ENCODE results near the gene TRAPPC8. TPM values are rescaled to one million over a fixed set of nuclear protein-coding genes. Genes with fewer than 3 reads are reported as not detected.
"Not testable (repeated sequence)": the region's sequence is repeated elsewhere in the genome, so short reads cannot be mapped to it uniquely, and the experiment has no call there.

TRAPPC8 gene
- total RNA-seq, 1 donor from 2014 or later: 39.8 TPM

DNA sequence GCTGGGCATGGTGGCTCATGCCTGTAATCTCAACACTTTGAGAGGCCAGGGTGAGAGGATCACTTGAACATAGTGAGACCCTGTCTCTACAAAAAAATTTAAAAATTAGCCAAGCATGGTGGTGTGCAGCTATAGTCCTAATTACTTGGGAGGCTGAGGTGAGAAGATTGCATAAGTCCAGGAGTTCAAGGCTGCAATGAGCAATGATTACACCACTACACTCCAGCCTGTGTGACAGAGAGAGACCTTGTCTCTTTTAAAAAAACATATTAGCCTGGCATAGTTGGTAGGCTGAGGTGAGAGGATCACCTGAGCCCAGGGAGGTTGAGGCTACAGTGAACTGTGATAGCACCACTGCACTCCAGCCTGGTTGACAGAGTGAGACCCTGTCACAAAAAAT is 13.7 kb downstream of the TRAPPC8 start:
- Mint-ChIP-seq H3K4me3 (no peak overlapping the region), H3K4me1 (peaks cover 17% of the 10 kb centered on the region), H3K27ac (no peak overlapping the region), H3K36me3 (peaks cover 28% of the 10 kb centered on the region), H3K27me3 (ENCODE audit: low read depth) (no peaks in the 10 kb centered on the region), H3K9me3 (peaks cover 15% of the 10 kb centered on the region)
- TF ChIP-seq, protein P1, sequence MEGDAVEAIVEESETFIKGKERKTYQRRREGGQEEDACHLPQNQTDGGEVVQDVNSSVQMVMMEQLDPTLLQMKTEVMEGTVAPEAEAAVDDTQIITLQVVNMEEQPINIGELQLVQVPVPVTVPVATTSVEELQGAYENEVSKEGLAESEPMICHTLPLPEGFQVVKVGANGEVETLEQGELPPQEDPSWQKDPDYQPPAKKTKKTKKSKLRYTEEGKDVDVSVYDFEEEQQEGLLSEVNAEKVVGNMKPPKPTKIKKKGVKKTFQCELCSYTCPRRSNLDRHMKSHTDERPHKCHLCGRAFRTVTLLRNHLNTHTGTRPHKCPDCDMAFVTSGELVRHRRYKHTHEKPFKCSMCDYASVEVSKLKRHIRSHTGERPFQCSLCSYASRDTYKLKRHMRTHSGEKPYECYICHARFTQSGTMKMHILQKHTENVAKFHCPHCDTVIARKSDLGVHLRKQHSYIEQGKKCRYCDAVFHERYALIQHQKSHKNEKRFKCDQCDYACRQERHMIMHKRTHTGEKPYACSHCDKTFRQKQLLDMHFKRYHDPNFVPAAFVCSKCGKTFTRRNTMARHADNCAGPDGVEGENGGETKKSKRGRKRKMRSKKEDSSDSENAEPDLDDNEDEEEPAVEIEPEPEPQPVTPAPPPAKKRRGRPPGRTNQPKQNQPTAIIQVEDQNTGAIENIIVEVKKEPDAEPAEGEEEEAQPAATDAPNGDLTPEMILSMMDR (IDR thresholded peaks at IDR 0.05; ENCODE audit: unreplicated experiment): no peak
- no peak for DNase-seq (ENCODE audit: low spot score in 2 of 2, unreplicated experiment in 2 of 2)

DNA sequence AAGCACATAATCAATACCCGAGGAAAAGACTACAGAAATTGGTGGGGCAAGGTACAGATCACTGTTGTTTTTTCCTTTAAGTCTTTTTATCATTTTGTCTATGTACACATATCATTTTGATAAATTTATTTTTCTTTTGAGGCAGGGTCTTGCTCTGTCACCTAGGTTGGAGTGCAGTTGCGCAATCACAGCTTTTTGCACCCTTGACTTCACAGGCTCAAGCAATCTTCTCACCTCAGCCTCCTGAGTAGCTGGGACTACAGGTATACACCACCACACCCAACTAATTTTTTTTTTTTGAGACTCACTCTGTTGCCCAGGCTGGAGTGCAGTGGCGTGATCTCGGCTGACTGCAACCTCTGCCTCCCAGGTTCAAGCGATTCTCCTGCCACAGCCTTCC is 15.9 kb downstream of the TRAPPC8 start:
- peaks cover 15% of the 10 kb centered on the region for H3K9me3 Mint-ChIP-seq
- peaks cover 33% of the 10 kb centered on the region for H3K36me3 Mint-ChIP-seq

DNA sequence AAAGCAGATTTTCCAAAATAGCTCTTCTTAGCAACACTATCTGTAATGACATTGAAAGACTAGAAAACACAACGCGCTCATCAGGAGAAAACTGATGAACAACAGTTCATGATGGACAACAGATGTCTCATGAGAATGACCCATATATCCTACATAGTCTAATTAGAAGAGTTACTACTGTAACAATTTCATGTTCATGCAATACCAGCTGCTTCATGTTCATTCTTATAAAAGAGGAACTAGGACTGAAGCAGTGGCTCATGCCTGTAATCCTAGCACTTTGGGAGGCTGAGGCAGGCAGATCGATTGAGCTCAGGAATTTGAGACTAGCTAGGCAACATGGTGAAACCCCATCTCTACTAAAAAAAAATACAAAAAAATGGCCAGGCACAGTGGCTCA is 22.7 kb downstream of the TRAPPC8 start:
- H3K27me3 Mint-ChIP-seq (ENCODE audit: low read depth): no peaks in the 10 kb centered on the region
- H3K4me3 Mint-ChIP-seq: no peak overlapping the region
- H3K36me3 Mint-ChIP-seq: peaks cover 22% of the 10 kb centered on the region
- H3K27ac Mint-ChIP-seq: no peak overlapping the region
- H3K4me1 Mint-ChIP-seq: peaks cover 3% of the 10 kb centered on the region
- peaks cover 7% of the 10 kb centered on the region for H3K9me3 Mint-ChIP-seq
- DNase-seq (ENCODE audit: low spot score in 2 of 2, unreplicated experiment in 2 of 2): no peak
- TF ChIP-seq, protein P1 (IDR thresholded peaks at IDR 0.05; ENCODE audit: unreplicated experiment): no peak

More for the DNA sequence above, 15.9 kb downstream of the TRAPPC8 start:
- H3K27me3 Mint-ChIP-seq (ENCODE audit: low read depth); H3K4me3 Mint-ChIP-seq; H3K27ac Mint-ChIP-seq; DNase-seq (ENCODE audit: low spot score in 2 of 2, unreplicated experiment in 2 of 2): not testable (repeated sequence)
- H3K4me1 Mint-ChIP-seq: peaks cover 13% of the 10 kb centered on the region

DNA sequence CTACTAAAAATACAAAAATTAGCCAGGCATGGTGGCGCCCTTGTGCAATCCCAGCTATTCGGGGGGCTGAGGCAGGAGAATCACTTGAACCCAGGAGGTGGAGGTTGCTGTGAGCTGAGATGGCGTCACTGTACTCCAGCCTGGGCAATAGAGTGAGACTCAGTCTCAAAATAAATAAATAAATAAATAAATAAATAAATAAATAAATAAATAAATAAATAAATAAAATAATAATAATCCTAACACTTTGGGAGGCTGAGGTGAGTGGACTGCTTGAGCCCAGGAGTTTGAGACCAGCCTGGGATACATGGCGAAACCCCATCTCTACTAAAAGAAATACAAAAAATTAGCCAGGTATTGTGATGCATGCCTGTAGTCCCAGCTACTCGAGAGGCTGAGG is 23.6 kb downstream of the TRAPPC8 start:
- peaks cover 21% of the 10 kb centered on the region for H3K36me3 Mint-ChIP-seq
- H3K4me1 Mint-ChIP-seq; H3K27ac Mint-ChIP-seq; DNase-seq (ENCODE audit: low spot score in 2 of 2, unreplicated experiment in 2 of 2); H3K9me3 Mint-ChIP-seq; H3K4me3 Mint-ChIP-seq; H3K27me3 Mint-ChIP-seq (ENCODE audit: low read depth): not testable (repeated sequence)

DNA sequence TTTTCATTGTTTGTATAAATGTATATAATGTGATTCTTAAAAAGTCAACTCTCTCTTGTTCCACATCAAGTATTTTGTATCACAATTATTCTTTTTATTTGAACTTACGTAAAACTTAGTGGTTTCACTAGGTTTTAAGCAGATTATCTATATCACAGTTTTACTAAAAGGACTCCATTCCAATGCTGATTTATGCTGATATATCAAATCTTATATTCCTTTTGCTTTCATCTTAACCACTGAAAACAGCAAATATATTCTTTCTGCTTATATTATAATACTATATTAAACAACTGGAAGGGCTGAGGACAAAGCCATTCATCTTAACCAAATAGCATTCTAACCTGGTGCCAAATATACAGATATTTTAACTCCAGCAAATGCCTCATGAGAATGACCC is 24.2 kb downstream of the TRAPPC8 start:
- H3K4me1 Mint-ChIP-seq: no peaks in the 10 kb centered on the region
- H3K27me3 Mint-ChIP-seq (ENCODE audit: low read depth): no peaks in the 10 kb centered on the region
- no peak overlapping the region for H3K27ac Mint-ChIP-seq
- DNase-seq (ENCODE audit: low spot score in 2 of 2, unreplicated experiment in 2 of 2): no peak
- peaks cover 21% of the 10 kb centered on the region for H3K36me3 Mint-ChIP-seq
- H3K9me3 Mint-ChIP-seq: no peaks in the 10 kb centered on the region
- TF ChIP-seq, protein P1 (IDR thresholded peaks at IDR 0.05; ENCODE audit: unreplicated experiment): no peak
- H3K4me3 Mint-ChIP-seq: no peak overlapping the region

DNA sequence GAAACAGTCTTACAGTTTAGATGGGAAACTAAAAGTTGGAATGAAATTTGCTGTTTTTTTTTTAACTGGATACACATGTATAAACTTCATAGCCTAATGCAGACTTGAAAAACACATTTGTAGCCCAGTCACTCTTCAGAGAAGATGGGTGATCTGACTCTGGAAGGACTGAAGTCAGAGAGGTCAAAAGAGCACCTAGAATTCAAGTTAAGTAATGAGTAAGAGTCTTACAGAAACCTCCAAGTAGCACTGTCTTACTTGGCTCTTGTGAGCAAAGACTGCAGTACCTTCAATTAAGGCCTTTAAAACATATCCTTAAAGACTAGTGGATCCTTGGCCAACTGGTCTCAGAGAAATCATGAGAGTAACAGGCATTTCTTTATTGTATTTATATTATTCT is 41.9 kb downstream of the TRAPPC8 start:
- H3K36me3 Mint-ChIP-seq: peaks cover 34% of the 10 kb centered on the region
- TF ChIP-seq, protein P1 (IDR thresholded peaks at IDR 0.05; ENCODE audit: unreplicated experiment): no peak
- no peak overlapping the region for H3K4me3 Mint-ChIP-seq
- no peak for DNase-seq (ENCODE audit: low spot score in 2 of 2, unreplicated experiment in 2 of 2)
- H3K27me3 Mint-ChIP-seq (ENCODE audit: low read depth): no peaks in the 10 kb centered on the region
- H3K9me3 Mint-ChIP-seq: peaks cover 4% of the 10 kb centered on the region
- H3K27ac Mint-ChIP-seq: no peak overlapping the region
- no peaks in the 10 kb centered on the region for H3K4me1 Mint-ChIP-seq

DNA sequence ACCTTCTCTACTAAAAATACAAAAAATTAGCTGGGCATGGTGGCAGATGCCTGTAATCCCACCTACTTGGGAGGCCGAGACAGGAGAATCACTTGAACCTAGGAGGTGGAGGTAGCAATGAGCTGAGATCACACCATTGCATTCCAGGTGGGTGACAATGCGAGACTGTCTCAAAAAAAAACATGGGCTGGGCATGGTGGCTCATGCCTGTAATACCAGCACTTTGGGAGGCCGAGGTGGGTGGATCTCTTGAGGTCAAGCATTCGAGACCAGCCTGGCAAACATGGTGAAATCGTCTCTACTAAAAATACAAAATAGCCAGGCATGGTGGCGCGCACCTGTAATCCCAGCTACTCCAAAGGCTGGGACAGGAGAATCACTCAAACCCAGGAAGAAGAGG is 43.2 kb downstream of the TRAPPC8 start:
- not testable (repeated sequence) for H3K4me1 Mint-ChIP-seq; H3K9me3 Mint-ChIP-seq; DNase-seq (ENCODE audit: low spot score in 2 of 2, unreplicated experiment in 2 of 2); H3K27me3 Mint-ChIP-seq (ENCODE audit: low read depth); H3K4me3 Mint-ChIP-seq; H3K27ac Mint-ChIP-seq
- peaks cover 39% of the 10 kb centered on the region for H3K36me3 Mint-ChIP-seq
